GM12875 (cell line): ENCODE measurements around the gene ITGA4.

Source experiments
- H3K4me3 ChIP-seq: one replicate; pipeline ENCODE4 v1.5.1; 2011; ENCODE audit warnings: low read depth, low read length, control low read depth
- TF ChIP-seq, protein P1 (sequence below): IDR thresholded peaks from 2 replicates; pipeline ENCODE4 v1.5.1; 2011; ENCODE audit warnings: low read depth, mild to moderate bottlenecking, control low read depth, inconsistent platforms, low read length, moderate library complexity, borderline replicate concordance; ENCODE audit not compliant: insufficient read depth

ITGA4 gene

DNA sequence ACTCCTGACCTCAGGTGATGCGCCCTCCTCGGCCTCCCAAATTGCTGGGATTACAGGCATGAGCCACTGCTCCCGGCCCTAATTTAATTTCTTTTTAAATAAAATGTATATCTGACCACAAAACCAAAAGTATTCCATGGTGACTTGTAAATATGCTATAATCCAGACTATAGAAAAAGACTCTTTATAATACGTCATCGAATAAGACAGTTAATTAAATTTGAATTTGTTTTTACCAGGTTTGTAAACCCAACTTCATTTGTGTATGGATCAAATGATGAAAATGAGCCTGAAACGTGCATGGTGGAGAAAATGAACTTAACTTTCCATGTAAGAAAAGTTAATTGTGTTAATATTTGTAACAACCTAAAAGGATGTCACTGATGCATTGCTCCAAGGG lies 69.9 kb downstream of the ITGA4 start:
- TF ChIP-seq, protein P1, sequence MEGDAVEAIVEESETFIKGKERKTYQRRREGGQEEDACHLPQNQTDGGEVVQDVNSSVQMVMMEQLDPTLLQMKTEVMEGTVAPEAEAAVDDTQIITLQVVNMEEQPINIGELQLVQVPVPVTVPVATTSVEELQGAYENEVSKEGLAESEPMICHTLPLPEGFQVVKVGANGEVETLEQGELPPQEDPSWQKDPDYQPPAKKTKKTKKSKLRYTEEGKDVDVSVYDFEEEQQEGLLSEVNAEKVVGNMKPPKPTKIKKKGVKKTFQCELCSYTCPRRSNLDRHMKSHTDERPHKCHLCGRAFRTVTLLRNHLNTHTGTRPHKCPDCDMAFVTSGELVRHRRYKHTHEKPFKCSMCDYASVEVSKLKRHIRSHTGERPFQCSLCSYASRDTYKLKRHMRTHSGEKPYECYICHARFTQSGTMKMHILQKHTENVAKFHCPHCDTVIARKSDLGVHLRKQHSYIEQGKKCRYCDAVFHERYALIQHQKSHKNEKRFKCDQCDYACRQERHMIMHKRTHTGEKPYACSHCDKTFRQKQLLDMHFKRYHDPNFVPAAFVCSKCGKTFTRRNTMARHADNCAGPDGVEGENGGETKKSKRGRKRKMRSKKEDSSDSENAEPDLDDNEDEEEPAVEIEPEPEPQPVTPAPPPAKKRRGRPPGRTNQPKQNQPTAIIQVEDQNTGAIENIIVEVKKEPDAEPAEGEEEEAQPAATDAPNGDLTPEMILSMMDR: no peak

DNA sequence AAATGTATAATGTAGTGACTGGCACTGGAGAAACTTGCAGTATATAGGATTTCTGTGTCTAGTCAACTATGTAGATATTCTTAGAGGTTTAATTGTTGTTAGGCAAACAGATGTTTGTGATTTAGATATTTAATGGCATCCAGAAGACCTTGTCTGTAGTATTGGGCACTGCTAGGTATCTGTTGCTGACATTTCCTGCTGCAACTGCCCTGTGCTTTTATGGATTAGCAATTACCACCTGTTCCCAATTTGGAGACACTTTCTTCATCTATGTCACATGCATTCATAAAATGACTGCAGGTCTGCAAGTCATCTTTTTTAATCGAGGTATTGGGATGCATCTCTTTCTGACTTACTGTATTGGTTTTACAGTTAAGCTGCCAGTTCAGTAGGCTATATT lies 71.3 kb downstream of the ITGA4 start:
- TF ChIP-seq, protein P1: no peak
- H3K4me3 ChIP-seq: no peak overlapping the region

More for the DNA sequence above, 69.9 kb downstream of the ITGA4 start:
- no peak overlapping the region for H3K4me3 ChIP-seq

DNA sequence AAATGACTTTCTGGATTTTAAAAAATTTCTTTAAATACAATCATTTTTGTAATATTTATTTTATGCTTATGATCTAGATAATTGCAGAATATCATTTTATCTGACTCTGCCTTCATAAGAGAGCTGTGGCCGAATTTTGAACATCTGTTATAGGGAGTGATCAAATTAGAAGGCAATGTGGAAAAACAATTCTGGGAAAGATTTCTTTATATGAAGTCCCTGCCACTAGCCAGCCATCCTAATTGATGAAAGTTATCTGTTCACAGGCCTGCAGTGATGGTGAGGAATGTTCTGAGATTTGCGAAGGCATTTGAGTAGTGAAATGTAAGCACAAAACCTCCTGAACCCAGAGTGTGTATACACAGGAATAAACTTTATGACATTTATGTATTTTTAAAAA lies 79.5 kb downstream of the ITGA4 start:
- TF ChIP-seq, protein P1: no peak

DNA sequence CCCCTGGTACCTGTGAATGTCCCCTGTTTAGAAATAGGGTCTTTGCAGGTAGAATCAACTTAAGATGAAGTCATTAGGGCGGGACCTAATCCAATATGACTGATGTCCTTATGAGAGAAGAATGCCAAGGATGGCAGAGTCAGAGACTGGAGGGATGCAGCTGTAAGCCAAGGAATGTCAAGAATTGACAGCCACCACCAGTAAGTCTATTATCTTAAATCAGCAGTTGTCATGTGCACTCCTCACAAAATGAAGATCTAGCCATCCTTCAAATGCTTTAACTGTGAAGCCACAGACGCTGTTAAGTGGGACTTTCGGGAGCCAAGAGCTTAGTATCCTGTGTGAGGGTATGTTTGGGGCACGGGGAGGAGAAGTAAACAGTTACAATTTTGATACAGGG lies 83.2 kb downstream of the ITGA4 start:
- H3K4me3 ChIP-seq: no peak overlapping the region
- TF ChIP-seq, protein P1: no peak

More for the DNA sequence above, 79.5 kb downstream of the ITGA4 start:
- H3K4me3 ChIP-seq: no peak overlapping the region

DNA sequence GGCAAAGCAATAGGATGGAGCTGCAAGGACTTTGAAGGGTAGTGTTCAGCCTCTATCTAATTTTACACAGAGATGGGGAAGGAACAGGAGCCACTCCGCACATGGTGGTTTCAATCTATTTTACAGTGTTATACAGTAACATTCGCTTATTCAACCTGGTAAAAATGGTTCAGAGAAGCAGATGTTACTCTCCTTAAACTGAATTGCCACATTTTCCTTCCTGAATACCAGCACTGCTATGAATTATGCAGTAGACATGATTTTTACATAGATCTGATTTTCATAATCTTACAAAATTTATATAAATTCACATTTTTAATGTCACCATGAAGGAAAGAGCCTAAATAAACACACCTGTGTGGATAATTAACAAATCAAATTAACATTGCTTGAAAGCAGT lies 85.0 kb downstream of the ITGA4 start:
- TF ChIP-seq, protein P1: no peak

DNA sequence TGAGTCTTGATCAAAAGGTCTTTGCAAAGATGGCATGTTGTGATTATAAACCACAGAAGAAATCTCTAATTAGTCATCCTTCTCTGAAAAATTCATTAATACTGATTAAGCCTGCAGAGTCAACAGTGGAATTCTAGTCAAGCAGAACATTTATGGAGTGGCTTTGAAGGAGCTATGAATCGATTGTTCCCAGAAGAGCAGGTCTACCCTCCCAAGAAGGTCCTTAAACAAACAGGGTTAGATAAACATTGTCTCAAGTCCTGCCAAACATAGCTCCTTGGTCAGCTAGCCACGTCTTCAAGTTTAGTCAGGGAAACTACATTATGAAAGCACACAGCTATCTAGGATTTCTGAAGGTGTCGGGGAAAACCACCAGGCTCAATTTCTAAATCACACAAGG lies 88.9 kb downstream of the ITGA4 start:
- H3K4me3 ChIP-seq: no peak overlapping the region
- TF ChIP-seq, protein P1: no peak

More for the DNA sequence above, 85.0 kb downstream of the ITGA4 start:
- no peak overlapping the region for H3K4me3 ChIP-seq

DNA sequence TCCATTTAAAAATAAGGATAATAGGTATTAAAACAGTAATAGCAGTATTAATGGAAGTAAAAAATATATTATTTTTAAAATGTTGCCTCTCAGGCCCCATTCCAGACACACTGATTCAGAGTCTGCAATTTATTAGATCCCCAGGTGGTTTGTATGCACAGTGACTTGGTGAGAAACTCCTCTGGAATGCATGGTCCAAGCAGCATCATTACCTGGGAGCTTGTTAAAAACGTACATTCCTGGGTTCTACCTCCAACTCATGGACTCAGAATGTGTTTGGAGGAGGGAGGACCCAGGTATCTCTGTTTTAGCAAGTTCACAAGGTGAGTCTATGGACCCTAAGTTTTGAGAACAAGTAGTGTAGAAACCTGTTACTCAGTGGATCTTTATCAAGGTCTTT lies 95.6 kb downstream of the ITGA4 start:
- no peak overlapping the region for H3K4me3 ChIP-seq
- TF ChIP-seq, protein P1: no peak
